HEK293T (cell line): ENCODE results near the gene UBE2S.

ENCODE experiments used
- ARNT ChIP-seq: fragments of 450-650 bp; IDR thresholded peaks from 2 replicates; pipeline ENCODE4 v1.6.1; 2017; ENCODE audit warnings: mild to moderate bottlenecking
- BHLHE40 ChIP-seq: fragments of 450-650 bp; IDR thresholded peaks from 2 replicates; pipeline ENCODE4 v1.6.1; 2016; ENCODE audit warnings: mild to moderate bottlenecking, moderate library complexity, borderline replicate concordance
- ELF4 ChIP-seq: fragments of 450-650 bp; IDR thresholded peaks from 2 replicates; pipeline ENCODE4 v1.6.1; 2017; ENCODE audit warnings: antibody characterized with exemption
- FOXA1 ChIP-seq: fragments of 450-650 bp; IDR thresholded peaks from 2 replicates; pipeline ENCODE4 v1.6.1; 2016; ENCODE audit warnings: mild to moderate bottlenecking
- FOXK2 ChIP-seq: fragments of 450-650 bp; IDR thresholded peaks from 2 replicates; pipeline ENCODE4 v1.6.1; 2016; ENCODE audit warnings: mild to moderate bottlenecking
- FOXM1 ChIP-seq: fragments of 450-650 bp; IDR thresholded peaks from 2 replicates; pipeline ENCODE4 v1.6.1; 2017; ENCODE audit warnings: mild to moderate bottlenecking, borderline replicate concordance
- LEF1 ChIP-seq: fragments of 450-650 bp; IDR thresholded peaks from 2 replicates; pipeline ENCODE4 v1.6.1; 2017; ENCODE audit warnings: mild to moderate bottlenecking, borderline replicate concordance
- SP1 ChIP-seq: fragments of 450-650 bp; IDR thresholded peaks from 2 replicates; pipeline ENCODE4 v1.6.1; 2017
- SUZ12 ChIP-seq: fragments of 450-650 bp; IDR thresholded peaks from 2 replicates; pipeline ENCODE4 v1.6.1; 2016; ENCODE audit warnings: mild to moderate bottlenecking
- TARDBP ChIP-seq: fragments of 450-650 bp; IDR thresholded peaks from 2 replicates; pipeline ENCODE4 v1.6.1; 2016

GRCh38 chr19:55447421-55448174 is 40.0 kb upstream of the UBE2S start:
- TF ChIP-seq FOXM1 = no peak
- TF ChIP-seq SP1 = no peak
- TF ChIP-seq ELF4 = no peak
- TF ChIP-seq SUZ12 = no peak
- TF ChIP-seq BHLHE40 = no peak
- no peak for TF ChIP-seq ARNT
- no peak for TF ChIP-seq TARDBP
- TF ChIP-seq FOXA1 = no peak
- no peak for TF ChIP-seq FOXK2
- no peak for TF ChIP-seq LEF1
